IMR-90 (cell line): ENCODE results near the gene ADGRL1.

Source experiments
- POLR2A ChIP-seq: IDR thresholded peaks from 2 replicates; pipeline ENCODE4 v1.6.1; 2012; ENCODE audit warnings: mild to moderate bottlenecking, low read depth, low read length
- TF ChIP-seq, protein P1 (sequence below): conservative IDR thresholded peaks from 2 replicates; pipeline ENCODE4 v1.5.1; 2012; ENCODE audit warnings: mild to moderate bottlenecking, low read depth, low read length, improper control_type of control experiment
- TF ChIP-seq, protein P2 (sequence below): fragments of 150-350 bp; IDR thresholded peaks from 2 replicates; pipeline ENCODE4 v1.6.1; 2016; ENCODE audit warnings: low read depth, mild to moderate bottlenecking, low read length, moderate library complexity, borderline replicate concordance

DNA sequence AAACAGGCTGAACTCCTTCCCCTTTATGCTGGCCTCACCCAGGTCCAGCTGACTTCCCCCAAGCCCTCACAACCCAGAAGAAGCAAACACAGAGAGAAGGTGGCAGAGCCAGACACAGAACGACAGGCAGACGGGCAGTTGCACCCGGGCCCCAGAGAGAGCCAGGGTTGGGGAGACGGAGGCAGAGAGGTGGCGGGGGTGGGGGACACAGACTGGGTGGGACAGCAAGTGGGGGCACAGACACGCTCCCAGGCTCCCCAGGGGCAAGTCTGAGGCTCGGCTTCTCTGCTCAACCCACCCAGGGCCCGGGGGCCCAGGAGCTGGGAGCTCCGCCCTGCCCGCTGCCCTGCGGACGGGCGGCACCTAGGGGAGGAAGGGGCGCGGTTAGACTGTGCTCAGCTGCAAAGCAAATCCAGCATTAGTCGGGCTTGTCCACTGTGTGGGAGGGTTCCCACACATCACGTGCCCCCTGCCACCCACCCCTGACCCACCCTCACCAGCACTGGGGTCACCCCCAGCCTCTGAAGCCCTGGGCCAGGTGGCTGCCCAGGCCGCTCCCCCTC, 38.3 kb downstream of the ADGRL1 start:
- no peak for TF ChIP-seq POLR2A
- TF ChIP-seq, protein P1, sequence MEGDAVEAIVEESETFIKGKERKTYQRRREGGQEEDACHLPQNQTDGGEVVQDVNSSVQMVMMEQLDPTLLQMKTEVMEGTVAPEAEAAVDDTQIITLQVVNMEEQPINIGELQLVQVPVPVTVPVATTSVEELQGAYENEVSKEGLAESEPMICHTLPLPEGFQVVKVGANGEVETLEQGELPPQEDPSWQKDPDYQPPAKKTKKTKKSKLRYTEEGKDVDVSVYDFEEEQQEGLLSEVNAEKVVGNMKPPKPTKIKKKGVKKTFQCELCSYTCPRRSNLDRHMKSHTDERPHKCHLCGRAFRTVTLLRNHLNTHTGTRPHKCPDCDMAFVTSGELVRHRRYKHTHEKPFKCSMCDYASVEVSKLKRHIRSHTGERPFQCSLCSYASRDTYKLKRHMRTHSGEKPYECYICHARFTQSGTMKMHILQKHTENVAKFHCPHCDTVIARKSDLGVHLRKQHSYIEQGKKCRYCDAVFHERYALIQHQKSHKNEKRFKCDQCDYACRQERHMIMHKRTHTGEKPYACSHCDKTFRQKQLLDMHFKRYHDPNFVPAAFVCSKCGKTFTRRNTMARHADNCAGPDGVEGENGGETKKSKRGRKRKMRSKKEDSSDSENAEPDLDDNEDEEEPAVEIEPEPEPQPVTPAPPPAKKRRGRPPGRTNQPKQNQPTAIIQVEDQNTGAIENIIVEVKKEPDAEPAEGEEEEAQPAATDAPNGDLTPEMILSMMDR: no peak
- TF ChIP-seq, protein P2, sequence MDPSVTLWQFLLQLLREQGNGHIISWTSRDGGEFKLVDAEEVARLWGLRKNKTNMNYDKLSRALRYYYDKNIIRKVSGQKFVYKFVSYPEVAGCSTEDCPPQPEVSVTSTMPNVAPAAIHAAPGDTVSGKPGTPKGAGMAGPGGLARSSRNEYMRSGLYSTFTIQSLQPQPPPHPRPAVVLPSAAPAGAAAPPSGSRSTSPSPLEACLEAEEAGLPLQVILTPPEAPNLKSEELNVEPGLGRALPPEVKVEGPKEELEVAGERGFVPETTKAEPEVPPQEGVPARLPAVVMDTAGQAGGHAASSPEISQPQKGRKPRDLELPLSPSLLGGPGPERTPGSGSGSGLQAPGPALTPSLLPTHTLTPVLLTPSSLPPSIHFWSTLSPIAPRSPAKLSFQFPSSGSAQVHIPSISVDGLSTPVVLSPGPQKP: no peak
